ENCODE data around the gene APOBEC3G.

The APOBEC3G gene

DNA sequence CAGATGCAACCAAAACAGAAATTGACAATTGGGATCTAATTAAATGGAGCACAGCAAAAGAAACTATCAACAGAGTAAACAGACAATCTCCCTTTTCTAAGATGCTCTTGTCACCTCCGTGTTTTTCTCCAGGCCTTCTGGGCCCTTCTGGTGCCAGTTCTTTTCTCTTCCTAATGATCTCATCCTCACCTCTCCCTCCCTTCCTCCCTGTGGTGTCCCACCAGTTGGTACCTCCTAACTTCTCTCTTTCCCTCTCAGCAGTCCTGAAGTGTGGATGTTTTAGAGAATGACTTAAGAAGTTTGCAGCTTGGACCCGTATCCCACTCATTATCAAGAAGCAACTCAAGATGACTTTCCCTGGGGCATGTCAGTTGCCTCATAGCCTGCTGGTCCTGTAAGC, 26.4 kb downstream of the APOBEC3G start:
- ATAC-seq (ENCODE audit: low read depth) (no peak), DNase-seq (ENCODE audit: low spot score) (no peak)
- TF ChIP-seq, protein P1, sequence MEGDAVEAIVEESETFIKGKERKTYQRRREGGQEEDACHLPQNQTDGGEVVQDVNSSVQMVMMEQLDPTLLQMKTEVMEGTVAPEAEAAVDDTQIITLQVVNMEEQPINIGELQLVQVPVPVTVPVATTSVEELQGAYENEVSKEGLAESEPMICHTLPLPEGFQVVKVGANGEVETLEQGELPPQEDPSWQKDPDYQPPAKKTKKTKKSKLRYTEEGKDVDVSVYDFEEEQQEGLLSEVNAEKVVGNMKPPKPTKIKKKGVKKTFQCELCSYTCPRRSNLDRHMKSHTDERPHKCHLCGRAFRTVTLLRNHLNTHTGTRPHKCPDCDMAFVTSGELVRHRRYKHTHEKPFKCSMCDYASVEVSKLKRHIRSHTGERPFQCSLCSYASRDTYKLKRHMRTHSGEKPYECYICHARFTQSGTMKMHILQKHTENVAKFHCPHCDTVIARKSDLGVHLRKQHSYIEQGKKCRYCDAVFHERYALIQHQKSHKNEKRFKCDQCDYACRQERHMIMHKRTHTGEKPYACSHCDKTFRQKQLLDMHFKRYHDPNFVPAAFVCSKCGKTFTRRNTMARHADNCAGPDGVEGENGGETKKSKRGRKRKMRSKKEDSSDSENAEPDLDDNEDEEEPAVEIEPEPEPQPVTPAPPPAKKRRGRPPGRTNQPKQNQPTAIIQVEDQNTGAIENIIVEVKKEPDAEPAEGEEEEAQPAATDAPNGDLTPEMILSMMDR (IDR thresholded peaks at IDR 0.05; ENCODE audit: poor library complexity, severe bottlenecking): no peak
- Histone ChIP-seq H3K36me3 (ENCODE audit: low read depth) (no peaks in the 10 kb centered on the region), H3K27ac (ENCODE audit: poor library complexity, severe bottlenecking) (no peak overlapping the region), H3K27me3 (ENCODE audit: insufficient read depth, poor library complexity, severe bottlenecking) (no peaks in the 10 kb centered on the region), H3K4me3 (ENCODE audit: severe bottlenecking) (no peak overlapping the region), H3K4me1 (ENCODE audit: insufficient read depth, poor library complexity, severe bottlenecking) (peaks cover under 1% of the 10 kb centered on the region), H3K9me3 (ENCODE audit: severe bottlenecking) (no peaks in the 10 kb centered on the region)

- DNase-seq (ENCODE audit: low spot score) (no peak), ATAC-seq (ENCODE audit: low read depth) (no peak)
- Histone ChIP-seq H3K9me3 (ENCODE audit: severe bottlenecking) (no peaks in the 10 kb centered on the region), H3K27ac (ENCODE audit: poor library complexity, severe bottlenecking) (no peak overlapping the region), H3K36me3 (ENCODE audit: low read depth) (no peaks in the 10 kb centered on the region), H3K4me1 (ENCODE audit: insufficient read depth, poor library complexity, severe bottlenecking) (peaks cover 6% of the 10 kb centered on the region), H3K27me3 (ENCODE audit: insufficient read depth, poor library complexity, severe bottlenecking) (no peaks in the 10 kb centered on the region), H3K4me3 (ENCODE audit: severe bottlenecking) (no peak overlapping the region)
- TF ChIP-seq, protein P1 (IDR thresholded peaks at IDR 0.05; ENCODE audit: poor library complexity, severe bottlenecking): no peak
Measured at GRCh38 chr22:39106326-39106725, 29.3 kb downstream of the APOBEC3G start.

- Histone ChIP-seq H3K4me1 (ENCODE audit: insufficient read depth, poor library complexity, severe bottlenecking) (peaks cover 6% of the 10 kb centered on the region), H3K27ac (ENCODE audit: poor library complexity, severe bottlenecking) (no peak overlapping the region), H3K36me3 (ENCODE audit: low read depth) (no peaks in the 10 kb centered on the region), H3K27me3 (ENCODE audit: insufficient read depth, poor library complexity, severe bottlenecking) (no peaks in the 10 kb centered on the region), H3K4me3 (ENCODE audit: severe bottlenecking) (no peak overlapping the region), H3K9me3 (ENCODE audit: severe bottlenecking) (no peaks in the 10 kb centered on the region)
- no peak for DNase-seq (ENCODE audit: low spot score)
- TF ChIP-seq, protein P1 (IDR thresholded peaks at IDR 0.05; ENCODE audit: poor library complexity, severe bottlenecking): no peak
- no peak for ATAC-seq (ENCODE audit: low read depth)
Measured at GRCh38 chr22:39108487-39108886, 31.4 kb downstream of the APOBEC3G start.

GRCh38 chr22:39109361-39109760, 32.3 kb downstream of the APOBEC3G start:
- H3K4me3 ChIP-seq (ENCODE audit: severe bottlenecking): no peak overlapping the region
- no peaks in the 10 kb centered on the region for H3K36me3 ChIP-seq (ENCODE audit: low read depth)
- no peaks in the 10 kb centered on the region for H3K27me3 ChIP-seq (ENCODE audit: insufficient read depth, poor library complexity, severe bottlenecking)
- H3K4me1 ChIP-seq (ENCODE audit: insufficient read depth, poor library complexity, severe bottlenecking): peaks cover 6% of the 10 kb centered on the region
- TF ChIP-seq, protein P1 (IDR thresholded peaks at IDR 0.05; ENCODE audit: poor library complexity, severe bottlenecking): no peak
- H3K9me3 ChIP-seq (ENCODE audit: severe bottlenecking): no peaks in the 10 kb centered on the region
- ATAC-seq (ENCODE audit: low read depth) (no peak), DNase-seq (ENCODE audit: low spot score) (no peak)
- H3K27ac ChIP-seq (ENCODE audit: poor library complexity, severe bottlenecking): no peak overlapping the region

GRCh38 chr22:39110631-39111561, 33.8 kb downstream of the APOBEC3G start:
- DNase-seq (ENCODE audit: low spot score) (no peak), ATAC-seq (ENCODE audit: low read depth) (peak; percentile 66)
- H3K4me3 ChIP-seq (ENCODE audit: severe bottlenecking): no peak overlapping the region
- no peak overlapping the region for H3K27ac ChIP-seq (ENCODE audit: poor library complexity, severe bottlenecking)
- no peaks in the 10 kb centered on the region for H3K9me3 ChIP-seq (ENCODE audit: severe bottlenecking)
- no peaks in the 10 kb centered on the region for H3K27me3 ChIP-seq (ENCODE audit: insufficient read depth, poor library complexity, severe bottlenecking)
- TF ChIP-seq, protein P1 (IDR thresholded peaks at IDR 0.05; ENCODE audit: poor library complexity, severe bottlenecking): no peak
- no peaks in the 10 kb centered on the region for H3K36me3 ChIP-seq (ENCODE audit: low read depth)
- peaks cover 6% of the 10 kb centered on the region for H3K4me1 ChIP-seq (ENCODE audit: insufficient read depth, poor library complexity, severe bottlenecking)

Data from RWPE2 (cell line).